K562 (cell line): Measurements from ENCODE around the gene DACT3. TPM values are rescaled to one million over a fixed set of nuclear protein-coding genes. Genes with fewer than 3 reads are reported as not detected.
A peak's percentile ranks its signal among the peaks of the same experiment; 100 is the strongest.

Experiments
- C11orf30 ChIP-seq: fragments of 450-650 bp; IDR thresholded peaks from 2 replicates; pipeline ENCODE4 v1.6.1; 2016; ENCODE audit warnings: low read depth, mild to moderate bottlenecking
- FOXM1 ChIP-seq, 2 experiments: fragments of 450-650 bp in 1 of 2; sonication (generic) in 1 of 2; formaldehyde crosslinking in 1 of 2; IDR thresholded peaks; 2 replicates each; pipeline versions ENCODE4 v1.6.1 to v1.9.0; 2017 to 2022; ENCODE audit warnings: low read depth in 2 of 2, mild to moderate bottlenecking in 2 of 2, missing genetic modification reagents in 1 of 2, moderate library complexity in 1 of 2
- MEIS2 ChIP-seq: fragments of 450-650 bp; IDR thresholded peaks from 2 replicates; pipeline ENCODE4 v1.6.1; 2014; ENCODE audit warnings: mild to moderate bottlenecking; ENCODE audit not compliant: partially characterized antibody
- NFXL1 ChIP-seq: fragments of 450-650 bp; formaldehyde crosslinking; IDR thresholded peaks from 2 replicates; pipeline ENCODE4 v1.4.0; 2021; ENCODE audit warnings: mild to moderate bottlenecking
- NR2C2 ChIP-seq, 2 experiments: fragments of 200-800 bp in 1 of 2; sonication (Bioruptor generic) in 1 of 2; sonication (generic) in 1 of 2; formaldehyde crosslinking in 1 of 2; IDR thresholded peaks; 2 replicates each; pipeline versions ENCODE4 v1.6.1 to v1.8.0; 2016 to 2022; ENCODE audit warnings: mild to moderate bottlenecking in 1 of 2, missing compliant biosample characterization in 1 of 2, missing genetic modification characterization in 1 of 2, missing genetic modification reagents in 1 of 2
- RAD51 ChIP-seq: fragments of 450-650 bp; IDR thresholded peaks from 2 replicates; pipeline ENCODE4 v1.7.1; 2016; ENCODE audit warnings: low read depth, mild to moderate bottlenecking, borderline replicate concordance
- RBM15 ChIP-seq: fragments of 200-400 bp; formaldehyde crosslinking; IDR thresholded peaks from 2 replicates; pipeline ENCODE4 v1.6.1; 2018; ENCODE audit warnings: mild to moderate bottlenecking, low read length, moderate library complexity; ENCODE audit not compliant: insufficient read depth
- SAFB2 ChIP-seq: fragments of 200-400 bp; formaldehyde crosslinking; IDR thresholded peaks from 2 replicates; pipeline ENCODE4 v1.6.1; 2018; ENCODE audit warnings: borderline replicate concordance, low read length, low read depth, moderate library complexity; ENCODE audit not compliant: severe bottlenecking
- TFAP4 ChIP-seq: sonication (generic); formaldehyde crosslinking; IDR thresholded peaks from 2 replicates; pipeline ENCODE4 v1.8.0; 2022; ENCODE audit warnings: missing genetic modification reagents, mild to moderate bottlenecking, moderate library complexity, borderline replicate concordance
- TOE1 ChIP-seq, 2 experiments: fragments of 450-650 bp in 1 of 2; sonication (generic) in 1 of 2; formaldehyde crosslinking in 1 of 2; IDR thresholded peaks; 2 replicates each; pipeline versions ENCODE4 v1.7.1 to v1.8.0; 2016 to 2022; ENCODE audit warnings: borderline replicate concordance in 2 of 2, mild to moderate bottlenecking in 2 of 2, antibody characterized with exemption in 1 of 2, inconsistent platforms in 1 of 2, low read depth in 1 of 2, missing genetic modification reagents in 1 of 2, moderate library complexity in 1 of 2
- VEZF1 ChIP-seq: fragments of 200-800 bp; sonication (Bioruptor generic); IDR thresholded peaks from 2 replicates; pipeline ENCODE4 v1.6.1; 2017; ENCODE audit warnings: missing genetic modification characterization, missing compliant biosample characterization
- ZNF24 ChIP-seq: fragments of 450-650 bp; IDR thresholded peaks from 2 replicates; pipeline ENCODE4 v1.6.1; 2016
- ZNF707 ChIP-seq: fragments of 250-450 bp; sonication (Bioruptor Pico); conservative IDR thresholded peaks from 2 replicates; pipeline ENCODE4 v1.8.0; 2022; ENCODE audit warnings: inconsistent platforms, mild to moderate bottlenecking, moderate library complexity
- polyA plus RNA-seq, 8 experiments: library from polyadenylated mRNA; depleted of rRNA in 4 of 8; stranded (reverse) in 5 of 8; unstranded in 3 of 8; fragments of >200 nt; fragmentation: Nextera tagmentation in 2 of 8; fragmentation: Illumina TruSeq in 1 of 8; extraction: Ambion mirVana in 2 of 8; extraction: Trizol in 1 of 8; gene quantifications; 2 replicates each; pipeline versions ENCODE4 v1.2.1 to v1.2.3, GENCODE V29; 2011 to 2014; ENCODE audit warnings: inconsistent platforms in 1 of 8, missing spikeins in 1 of 8
- total RNA-seq, 7 experiments: library from RNA; depleted of rRNA in 6 of 7; stranded (reverse); fragments of >200 nt in 6 of 7; fragmentation: Illumina TruSeq in 2 of 7; extraction: Trizol in 2 of 7; gene quantifications; 2 replicates each; pipeline versions ENCODE4 v1.2.1 to v1.2.3, GENCODE V29; 2011 to 2021; ENCODE audit warnings: low replicate concordance in 1 of 7
- TF ChIP-seq, protein P1 (sequence below): sonication (generic); formaldehyde crosslinking; IDR thresholded peaks from 2 replicates; pipeline ENCODE4 v1.8.0; 2022; ENCODE audit warnings: mild to moderate bottlenecking, missing genetic modification reagents
- TF ChIP-seq, protein P2 (sequence below): sonication (generic); formaldehyde crosslinking; IDR thresholded peaks from 2 replicates; pipeline ENCODE4 v1.8.1; 2022; ENCODE audit warnings: missing genetic modification reagents

The DACT3 gene
- total and polyA plus RNA-seq, 9 of the 15 experiments (the other 6 are each of a cell fraction or from before 2014, with no cell fraction given) = 0.67 to 6.5 (median 3.5) TPM

- TF ChIP-seq, protein P1, sequence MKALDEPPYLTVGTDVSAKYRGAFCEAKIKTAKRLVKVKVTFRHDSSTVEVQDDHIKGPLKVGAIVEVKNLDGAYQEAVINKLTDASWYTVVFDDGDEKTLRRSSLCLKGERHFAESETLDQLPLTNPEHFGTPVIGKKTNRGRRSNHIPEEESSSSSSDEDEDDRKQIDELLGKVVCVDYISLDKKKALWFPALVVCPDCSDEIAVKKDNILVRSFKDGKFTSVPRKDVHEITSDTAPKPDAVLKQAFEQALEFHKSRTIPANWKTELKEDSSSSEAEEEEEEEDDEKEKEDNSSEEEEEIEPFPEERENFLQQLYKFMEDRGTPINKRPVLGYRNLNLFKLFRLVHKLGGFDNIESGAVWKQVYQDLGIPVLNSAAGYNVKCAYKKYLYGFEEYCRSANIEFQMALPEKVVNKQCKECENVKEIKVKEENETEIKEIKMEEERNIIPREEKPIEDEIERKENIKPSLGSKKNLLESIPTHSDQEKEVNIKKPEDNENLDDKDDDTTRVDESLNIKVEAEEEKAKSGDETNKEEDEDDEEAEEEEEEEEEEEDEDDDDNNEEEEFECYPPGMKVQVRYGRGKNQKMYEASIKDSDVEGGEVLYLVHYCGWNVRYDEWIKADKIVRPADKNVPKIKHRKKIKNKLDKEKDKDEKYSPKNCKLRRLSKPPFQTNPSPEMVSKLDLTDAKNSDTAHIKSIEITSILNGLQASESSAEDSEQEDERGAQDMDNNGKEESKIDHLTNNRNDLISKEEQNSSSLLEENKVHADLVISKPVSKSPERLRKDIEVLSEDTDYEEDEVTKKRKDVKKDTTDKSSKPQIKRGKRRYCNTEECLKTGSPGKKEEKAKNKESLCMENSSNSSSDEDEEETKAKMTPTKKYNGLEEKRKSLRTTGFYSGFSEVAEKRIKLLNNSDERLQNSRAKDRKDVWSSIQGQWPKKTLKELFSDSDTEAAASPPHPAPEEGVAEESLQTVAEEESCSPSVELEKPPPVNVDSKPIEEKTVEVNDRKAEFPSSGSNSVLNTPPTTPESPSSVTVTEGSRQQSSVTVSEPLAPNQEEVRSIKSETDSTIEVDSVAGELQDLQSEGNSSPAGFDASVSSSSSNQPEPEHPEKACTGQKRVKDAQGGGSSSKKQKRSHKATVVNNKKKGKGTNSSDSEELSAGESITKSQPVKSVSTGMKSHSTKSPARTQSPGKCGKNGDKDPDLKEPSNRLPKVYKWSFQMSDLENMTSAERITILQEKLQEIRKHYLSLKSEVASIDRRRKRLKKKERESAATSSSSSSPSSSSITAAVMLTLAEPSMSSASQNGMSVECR (CRISPR knock-in tag) = peak; percentile 45; the same call in 1 of the 2 replicates
- TF ChIP-seq MEIS2 = peak; percentile 56
- TF ChIP-seq TFAP4 (CRISPR knock-in tag) = peak; percentile 88
- TF ChIP-seq ZNF24 = no peak
- TF ChIP-seq C11orf30 = no peak; the same call in 1 of the 2 replicates
- TF ChIP-seq TOE1 (IDR thresholded peaks at IDR 0.05; ENCODE audit: borderline replicate concordance) = peak; percentile 55; the same call in 1 of the 2 replicates
- TF ChIP-seq TOE1 (CRISPR knock-in tag; IDR thresholded peaks at IDR 0.05; ENCODE audit: borderline replicate concordance, low read depth) = no peak
- no peak for TF ChIP-seq NFXL1 (CRISPR knock-in tag)
- TF ChIP-seq, protein P2, sequence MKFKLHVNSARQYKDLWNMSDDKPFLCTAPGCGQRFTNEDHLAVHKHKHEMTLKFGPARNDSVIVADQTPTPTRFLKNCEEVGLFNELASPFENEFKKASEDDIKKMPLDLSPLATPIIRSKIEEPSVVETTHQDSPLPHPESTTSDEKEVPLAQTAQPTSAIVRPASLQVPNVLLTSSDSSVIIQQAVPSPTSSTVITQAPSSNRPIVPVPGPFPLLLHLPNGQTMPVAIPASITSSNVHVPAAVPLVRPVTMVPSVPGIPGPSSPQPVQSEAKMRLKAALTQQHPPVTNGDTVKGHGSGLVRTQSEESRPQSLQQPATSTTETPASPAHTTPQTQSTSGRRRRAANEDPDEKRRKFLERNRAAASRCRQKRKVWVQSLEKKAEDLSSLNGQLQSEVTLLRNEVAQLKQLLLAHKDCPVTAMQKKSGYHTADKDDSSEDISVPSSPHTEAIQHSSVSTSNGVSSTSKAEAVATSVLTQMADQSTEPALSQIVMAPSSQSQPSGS (CRISPR knock-in tag) = no peak
- TF ChIP-seq RBM15 = no peak
- peak; percentile 85 for TF ChIP-seq RAD51
- no peak for TF ChIP-seq ZNF707 (CRISPR knock-in tag)
- peak; percentile 63 for TF ChIP-seq VEZF1 (CRISPR knock-in tag)
- TF ChIP-seq SAFB2 = no peak
- no peak for TF ChIP-seq FOXM1 (IDR thresholded peaks at IDR 0.05; ENCODE audit: low read depth)
- TF ChIP-seq FOXM1 (CRISPR knock-in tag; IDR thresholded peaks at IDR 0.05; ENCODE audit: low read depth) = no peak
- no peak for TF ChIP-seq NR2C2 (CRISPR knock-in tag; IDR thresholded peaks at IDR 0.05)
- no peak for TF ChIP-seq NR2C2 (tag; IDR thresholded peaks at IDR 0.05)
Measured at GRCh38 chr19:46661020-46661731, at the start of gene DACT3 (continued).
